ENCODE results near the gene UGT1A10. TPM values are rescaled to one million over a fixed set of nuclear protein-coding genes. Genes with fewer than 3 reads are reported as not detected.

UGT1A10 gene
- total RNA-seq, 1 experiment from 2014 or later: 1.0 TPM

DNA sequence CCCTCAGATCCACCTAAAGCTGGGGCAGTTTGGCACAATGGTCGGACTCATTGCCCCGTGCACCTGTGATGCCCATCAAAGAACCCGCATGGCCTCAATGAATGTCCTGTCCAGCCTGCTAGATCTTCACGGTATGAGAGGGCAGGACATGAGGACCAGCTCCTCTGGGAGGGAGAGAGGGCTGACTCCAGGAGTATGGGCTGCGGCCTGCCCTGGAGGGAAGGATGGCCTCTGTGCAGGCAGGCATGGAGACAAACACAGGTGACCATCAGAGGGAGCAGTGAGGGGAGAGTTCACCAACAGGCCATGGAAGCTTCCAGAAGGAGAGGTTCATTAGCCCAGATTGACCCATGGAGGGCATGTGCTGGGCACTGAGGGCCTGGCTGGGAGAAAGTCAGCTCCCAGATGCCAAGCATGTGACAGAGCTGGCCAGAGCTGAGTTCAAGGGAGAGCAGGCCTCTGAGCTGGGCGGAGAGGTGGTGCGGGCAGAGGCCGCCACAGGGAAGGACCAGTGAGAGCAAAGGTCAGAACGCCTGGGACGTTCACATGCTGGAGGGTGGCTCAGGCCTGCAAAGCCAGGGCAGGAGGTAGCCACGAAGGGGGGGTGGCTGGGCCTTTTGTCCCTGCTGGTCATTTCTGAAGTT lies 181.9 kb downstream of the UGT1A10 start:
- no peaks in the 10 kb centered on the region for H3K9me3 ChIP-seq
- no peaks in the 10 kb centered on the region for H3K4me1 Mint-ChIP-seq (ENCODE audit: low read depth, unreplicated experiment)
- no peaks in the 10 kb centered on the region for H3K9me3 Mint-ChIP-seq (ENCODE audit: unreplicated experiment)
- no peaks in the 10 kb centered on the region for H3K36me3 ChIP-seq (ENCODE audit: control insufficient read depth, insufficient read depth, low read length)
- no peak overlapping the region for H3K4me3 ChIP-seq (ENCODE audit: low read depth, low read length)
- H3K4me3 Mint-ChIP-seq (ENCODE audit: unreplicated experiment): no peak overlapping the region
- H3K36me3 Mint-ChIP-seq (ENCODE audit: insufficient read depth, unreplicated experiment): no peaks in the 10 kb centered on the region
- no peak overlapping the region for H3K27ac Mint-ChIP-seq (ENCODE audit: unreplicated experiment)
- no peaks in the 10 kb centered on the region for H3K27me3 Mint-ChIP-seq (ENCODE audit: insufficient read depth, unreplicated experiment)
- H3K4me1 ChIP-seq: no peaks in the 10 kb centered on the region
- intact Hi-C loops (cut with micrococcal nuclease; ENCODE audit: unreplicated experiment): no loop called here
- no peak for TF ChIP-seq CTCF (IDR thresholded peaks at IDR 0.05; ENCODE audit: insufficient read depth in 1 of 2, low read depth in 1 of 2, low read length in 1 of 2, severe bottlenecking in 1 of 2, unreplicated experiment in 1 of 2)
- H3K27me3 ChIP-seq (replicated peaks; ENCODE audit: control insufficient read depth, insufficient read depth, low read length): no peaks in the 10 kb centered on the region
- ChIA-PET POLR2A (no interaction called here), CTCF (no interaction called here)
- no peak for DNase-seq
- no TSS peak for BruUV-seq (replicated peaks)

DNA sequence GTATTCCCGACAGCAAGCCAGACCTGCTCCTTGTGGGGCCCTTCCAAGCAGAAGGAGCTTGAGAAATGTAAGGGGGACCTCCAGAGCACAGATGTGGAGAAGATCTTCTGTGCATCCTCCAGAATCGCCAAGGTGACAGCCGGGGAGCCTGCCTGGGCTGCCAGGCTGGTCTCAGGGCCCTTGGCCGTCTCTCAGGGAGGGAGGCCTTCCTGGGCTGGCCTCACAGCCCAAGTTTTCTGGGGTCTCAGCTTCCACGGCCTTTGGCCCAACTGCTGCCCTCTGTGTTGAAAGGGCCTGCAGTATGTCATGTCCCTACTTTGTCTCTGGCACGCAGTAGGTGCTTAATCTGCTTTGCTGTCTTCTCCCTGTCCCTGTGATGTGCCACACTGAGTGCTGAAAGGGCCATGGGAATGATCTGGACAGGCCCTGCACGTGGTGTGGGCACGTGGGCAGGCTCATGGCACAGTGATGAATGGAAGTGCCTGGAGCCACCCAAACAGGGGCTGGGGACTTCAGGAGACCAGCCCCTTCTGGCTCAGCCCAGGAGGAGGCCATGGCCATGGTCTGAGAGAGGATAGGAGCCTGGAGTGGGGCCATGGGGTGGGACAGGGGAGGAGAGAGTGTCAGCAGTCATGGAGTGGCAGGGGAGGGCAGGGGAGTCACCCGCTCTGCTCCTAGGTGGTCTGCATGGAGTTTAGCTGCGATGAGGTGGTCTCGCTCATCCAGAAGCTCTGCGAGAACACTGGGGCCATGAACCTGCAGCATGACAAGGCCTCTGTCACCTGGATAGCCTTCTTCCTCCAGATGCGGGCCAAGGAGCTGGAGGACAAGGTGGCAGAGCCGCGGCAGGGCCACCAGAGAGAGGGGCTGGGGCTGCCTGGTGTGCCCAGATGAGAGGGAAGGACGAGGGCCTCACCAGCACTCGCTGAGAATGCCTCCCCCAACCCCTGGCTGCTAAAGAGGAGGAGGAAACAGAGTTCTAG lies 182.7 kb downstream of the UGT1A10 start:
- Histone ChIP-seq H3K4me1 (no peaks in the 10 kb centered on the region), H3K36me3 (ENCODE audit: control insufficient read depth, insufficient read depth, low read length) (no peaks in the 10 kb centered on the region), H3K27me3 (replicated peaks; ENCODE audit: control insufficient read depth, insufficient read depth, low read length) (no peaks in the 10 kb centered on the region), H3K9me3 (no peaks in the 10 kb centered on the region), H3K4me3 (ENCODE audit: low read depth, low read length) (no peak overlapping the region)
- TF ChIP-seq CTCF (IDR thresholded peaks at IDR 0.05; ENCODE audit: insufficient read depth in 1 of 2, low read depth in 1 of 2, low read length in 1 of 2, severe bottlenecking in 1 of 2, unreplicated experiment in 1 of 2): no peak
- intact Hi-C loops (cut with micrococcal nuclease; ENCODE audit: unreplicated experiment): no loop called here
- Mint-ChIP-seq H3K9me3 (ENCODE audit: unreplicated experiment) (no peaks in the 10 kb centered on the region), H3K27ac (ENCODE audit: unreplicated experiment) (no peak overlapping the region), H3K4me1 (ENCODE audit: low read depth, unreplicated experiment) (no peaks in the 10 kb centered on the region), H3K36me3 (ENCODE audit: insufficient read depth, unreplicated experiment) (no peaks in the 10 kb centered on the region), H3K4me3 (ENCODE audit: unreplicated experiment) (no peak overlapping the region), H3K27me3 (ENCODE audit: insufficient read depth, unreplicated experiment) (no peaks in the 10 kb centered on the region)
- CTCF ChIA-PET: no interaction called here
- no TSS peak for BruUV-seq (replicated peaks)
- no peak for DNase-seq
- POLR2A ChIA-PET: no interaction called here

DNA sequence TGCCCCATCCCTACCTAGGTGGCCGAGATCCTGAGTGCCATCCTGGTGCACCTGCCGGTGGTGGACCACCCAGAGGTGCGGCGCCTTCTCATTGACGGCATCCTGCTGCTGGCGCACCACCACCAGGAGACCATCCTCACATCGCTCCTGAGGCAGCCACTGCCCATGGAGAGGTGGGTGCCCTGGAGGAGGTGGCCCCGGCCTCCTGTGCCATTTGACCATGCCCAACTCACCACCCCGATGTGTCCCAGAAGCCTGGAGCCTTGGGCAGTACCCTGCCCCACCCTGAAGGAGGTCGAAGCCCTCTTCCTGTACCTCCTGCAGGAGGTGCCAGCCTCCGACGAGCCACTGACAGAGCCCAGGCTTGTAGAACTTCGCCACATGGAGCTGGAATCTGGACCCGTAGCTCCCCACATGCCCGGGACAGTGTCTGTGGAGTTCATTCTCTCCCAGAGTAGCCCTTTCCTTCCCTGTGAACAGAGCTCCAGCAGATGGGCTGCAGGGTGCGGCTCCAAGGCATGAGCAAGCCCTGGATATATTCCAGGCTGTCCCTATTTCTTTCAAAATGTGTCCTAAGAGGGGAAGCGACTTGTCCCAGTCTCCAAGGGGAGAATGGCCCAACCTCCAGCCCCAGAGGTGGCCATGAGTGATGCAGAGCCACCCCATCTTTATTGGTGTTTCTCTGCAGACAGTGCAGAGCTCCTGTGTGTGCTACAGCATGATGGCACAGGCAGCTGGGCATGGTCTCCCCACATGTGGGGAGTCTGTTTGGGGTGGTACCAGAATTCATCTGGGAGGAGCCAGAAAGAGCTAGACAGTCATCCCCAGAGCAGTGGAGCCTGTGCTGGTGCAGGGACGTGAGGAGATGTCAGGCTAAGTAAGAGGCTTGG lies 183.9 kb downstream of the UGT1A10 start:
- H3K9me3 Mint-ChIP-seq (ENCODE audit: unreplicated experiment): no peaks in the 10 kb centered on the region
- no peak for TF ChIP-seq CTCF (IDR thresholded peaks at IDR 0.05; ENCODE audit: insufficient read depth in 1 of 2, low read depth in 1 of 2, low read length in 1 of 2, severe bottlenecking in 1 of 2, unreplicated experiment in 1 of 2)
- Histone ChIP-seq H3K27me3 (replicated peaks; ENCODE audit: control insufficient read depth, insufficient read depth, low read length) (no peaks in the 10 kb centered on the region), H3K4me1 (no peaks in the 10 kb centered on the region), H3K4me3 (ENCODE audit: low read depth, low read length) (no peak overlapping the region), H3K9me3 (no peaks in the 10 kb centered on the region), H3K36me3 (ENCODE audit: control insufficient read depth, insufficient read depth, low read length) (no peaks in the 10 kb centered on the region)
- no peak overlapping the region for H3K4me3 Mint-ChIP-seq (ENCODE audit: unreplicated experiment)
- no peaks in the 10 kb centered on the region for H3K27me3 Mint-ChIP-seq (ENCODE audit: insufficient read depth, unreplicated experiment)
- no peaks in the 10 kb centered on the region for H3K36me3 Mint-ChIP-seq (ENCODE audit: insufficient read depth, unreplicated experiment)
- intact Hi-C loops (cut with micrococcal nuclease; ENCODE audit: unreplicated experiment): no loop called here
- H3K4me1 Mint-ChIP-seq (ENCODE audit: low read depth, unreplicated experiment): no peaks in the 10 kb centered on the region
- no peak overlapping the region for H3K27ac Mint-ChIP-seq (ENCODE audit: unreplicated experiment)
- BruUV-seq (replicated peaks): no TSS peak
- DNase-seq: no peak
- POLR2A ChIA-PET: no interaction called here
- CTCF ChIA-PET: no interaction called here
